Measurements from ENCODE around the gene EN2. TPM values are rescaled to one million over a fixed set of nuclear protein-coding genes. Genes with fewer than 3 reads are reported as not detected.

The EN2 gene
- polyA plus RNA-seq, 1 donor from 2014 or later: not detected

GRCh38 chr7:155508376-155509358 is 50.7 kb downstream of the EN2 start:
- Mint-ChIP-seq H3K4me1 (peaks cover 6 to 21% (median 17%) of the 10 kb centered on the region in 3 donors), H3K36me3 (peaks cover 8% of the 10 kb centered on the region), H3K4me3 (peak overlapping the region in 3 of 4 donors; percentile 59 to 80 (median 76)), H3K27ac (peak overlapping the region; percentile 64 to 91 (median 84)), H3K9me3 (peaks cover 0 to 14% (median 4%) of the 10 kb centered on the region in 3 donors), H3K27me3 (peaks cover 56% of the 10 kb centered on the region)

GRCh38 chr7:155509359-155509724 is 51.4 kb downstream of the EN2 start:
- Mint-ChIP-seq H3K27ac (peak overlapping the region; percentile 46 to 84 (median 64)), H3K36me3 (peaks cover 8% of the 10 kb centered on the region), H3K4me1 (peaks cover 6 to 21% (median 17%) of the 10 kb centered on the region in 3 donors), H3K9me3 (peaks cover 0 to 14% (median 4%) of the 10 kb centered on the region in 3 donors), H3K27me3 (peaks cover 55% of the 10 kb centered on the region), H3K4me3 (peak overlapping the region in 3 of 4 donors; percentile 59 to 80 (median 70))

GRCh38 chr7:155509725-155510551 is 52.0 kb downstream of the EN2 start:
- Mint-ChIP-seq H3K36me3 (peaks cover 8% of the 10 kb centered on the region), H3K27me3 (peaks cover 58% of the 10 kb centered on the region), H3K27ac (peak overlapping the region; percentile 18 to 93 (median 70)), H3K4me3 (peak overlapping the region; percentile 27 to 88 (median 62)), H3K9me3 (peaks cover 0 to 14% (median 4%) of the 10 kb centered on the region in 3 donors), H3K4me1 (peaks cover 6 to 21% (median 17%) of the 10 kb centered on the region in 3 donors)

GRCh38 chr7:155510975-155511701 is 53.2 kb downstream of the EN2 start:
- Mint-ChIP-seq H3K27me3 (peaks cover 58% of the 10 kb centered on the region), H3K4me1 (peaks cover 4 to 21% (median 15%) of the 10 kb centered on the region in 3 donors), H3K36me3 (peaks cover 8% of the 10 kb centered on the region), H3K9me3 (peaks cover 0 to 14% (median 4%) of the 10 kb centered on the region in 3 donors), H3K27ac (peak overlapping the region; percentile 71 to 95 (median 93)), H3K4me3 (peak overlapping the region in 2 of 4 donors; percentile 41 to 57)

- H3K27ac Mint-ChIP-seq: peak overlapping the region in 2 of 3 donors; percentile 67 to 95
- H3K4me3 Mint-ChIP-seq: peak overlapping the region in 1 of 4 donors; percentile 57
- H3K4me1 Mint-ChIP-seq: peaks cover 4 to 20% (median 14%) of the 10 kb centered on the region in 3 donors
- H3K36me3 Mint-ChIP-seq: peaks cover 8% of the 10 kb centered on the region
- H3K27me3 Mint-ChIP-seq: peaks cover 57% of the 10 kb centered on the region
- H3K9me3 Mint-ChIP-seq: peaks cover 0 to 14% (median 4%) of the 10 kb centered on the region in 3 donors
Observed at GRCh38 chr7:155511702-155511996, 53.7 kb downstream of the EN2 start.

- Mint-ChIP-seq H3K27me3 (peaks cover 51% of the 10 kb centered on the region), H3K27ac (peak overlapping the region in 2 of 3 donors; percentile 16 to 95), H3K9me3 (peaks cover 0 to 9% (median 4%) of the 10 kb centered on the region in 3 donors)
Observed at GRCh38 chr7:155512246-155512887, 54.4 kb downstream of the EN2 start.

GRCh38 chr7:155513543-155514285 is 55.8 kb downstream of the EN2 start:
- H3K4me3 Mint-ChIP-seq: no peak overlapping the region
- H3K27me3 Mint-ChIP-seq: peaks cover 44% of the 10 kb centered on the region
- H3K36me3 Mint-ChIP-seq: peaks cover 4% of the 10 kb centered on the region
- no peak overlapping the region for H3K27ac Mint-ChIP-seq
- H3K4me1 Mint-ChIP-seq: peaks cover 4 to 9% (median 9%) of the 10 kb centered on the region in 3 donors
- H3K9me3 Mint-ChIP-seq: peaks cover 0 to 9% (median 4%) of the 10 kb centered on the region in 3 donors

More at GRCh38 chr7:155512246-155512887, 54.4 kb downstream of the EN2 start:
- H3K4me1 Mint-ChIP-seq: peaks cover 4 to 15% (median 9%) of the 10 kb centered on the region in 3 donors
- no peak overlapping the region for H3K4me3 Mint-ChIP-seq
- H3K36me3 Mint-ChIP-seq: peaks cover 4% of the 10 kb centered on the region

GRCh38 chr7:155514296-155514695 is 56.4 kb downstream of the EN2 start:
- Mint-ChIP-seq H3K27me3 (peaks cover 40% of the 10 kb centered on the region), H3K4me3 (no peak overlapping the region), H3K27ac (no peak overlapping the region), H3K36me3 (peaks cover under 1% of the 10 kb centered on the region), H3K9me3 (peaks cover 0 to 4% (median under 1%) of the 10 kb centered on the region in 3 donors), H3K4me1 (peaks cover under 1 to 9% (median 4%) of the 10 kb centered on the region in 3 donors)

Other genes starting within 250 kb of the EN2 start
- gene INSIG1, start 160.3 kb upstream of the EN2 start, polyA plus RNA-seq: 28.5 TPM
- not detected for gene CNPY1, start 88.4 kb downstream of the EN2 start, polyA plus RNA-seq
- 72.4 TPM for gene RBM33, start 186.5 kb downstream of the EN2 start, polyA plus RNA-seq